ELR (cell line): ENCODE measurements around the gene DGCR6.
"Not testable (repeated sequence)": the region's sequence is repeated elsewhere in the genome, so short reads cannot be mapped to it uniquely, and the experiment has no call there.

ENCODE experiments used
- DNase-seq: peaks from one replicate; pipeline ENCODE4 v3.0.0-alpha.2; 2015; ENCODE audit warnings: low read depth

Gene DGCR6

GRCh38 chr22:18961201-18961600 is 55.1 kb downstream of the DGCR6 start:
- DNase-seq = not testable (repeated sequence)
